Stimulated activated naive B cell treated with anti-CD40 and anti-IgM and Interleukin-4, amounts not matched to agents 10 μg/mL and 1 μg/mL and 100 μg/mL, for 72 hours (primary cell): ENCODE results near the gene CACNA1S.

Experiments used
- ATAC-seq, 2 donors: fragments of 150-1000 bp; cut with Tn5 transposase; replicated peaks; 2 replicates each; pipeline ENCODE4 v1.10.0; 2021; ENCODE audit warnings: moderate library complexity in 1 of 2
- DNase-seq: peaks from one replicate; pipeline ENCODE4 v3.0.0; 2021
- H3K27ac Mint-ChIP-seq: one replicate; pipeline ENCODE4 v1.8.0; 2022; ENCODE audit warnings: mild to moderate bottlenecking, mixed read lengths
- H3K27me3 Mint-ChIP-seq, 2 donors: one replicate each; pipeline ENCODE4 v1.8.0; 2022; ENCODE audit warnings: mixed read lengths in 2 of 2
- H3K36me3 Mint-ChIP-seq, 2 donors: one replicate each; pipeline ENCODE4 v1.8.0; 2022; ENCODE audit warnings: mixed read lengths in 2 of 2, mild to moderate bottlenecking in 1 of 2
- H3K4me1 Mint-ChIP-seq, 2 donors: one replicate each; pipeline ENCODE4 v1.8.0; 2022; ENCODE audit warnings: mixed read lengths in 2 of 2, mild to moderate bottlenecking in 1 of 2
- H3K4me3 Mint-ChIP-seq, 2 donors: one replicate each; pipeline ENCODE4 v1.8.0; 2022; ENCODE audit warnings: mild to moderate bottlenecking in 2 of 2, mixed read lengths in 2 of 2, moderate library complexity in 1 of 2
- H3K9me3 Mint-ChIP-seq, 2 donors: one replicate each; pipeline ENCODE4 v1.8.0; 2022; ENCODE audit warnings: mixed read lengths in 2 of 2, mild to moderate bottlenecking in 1 of 2

Gene CACNA1S

DNA sequence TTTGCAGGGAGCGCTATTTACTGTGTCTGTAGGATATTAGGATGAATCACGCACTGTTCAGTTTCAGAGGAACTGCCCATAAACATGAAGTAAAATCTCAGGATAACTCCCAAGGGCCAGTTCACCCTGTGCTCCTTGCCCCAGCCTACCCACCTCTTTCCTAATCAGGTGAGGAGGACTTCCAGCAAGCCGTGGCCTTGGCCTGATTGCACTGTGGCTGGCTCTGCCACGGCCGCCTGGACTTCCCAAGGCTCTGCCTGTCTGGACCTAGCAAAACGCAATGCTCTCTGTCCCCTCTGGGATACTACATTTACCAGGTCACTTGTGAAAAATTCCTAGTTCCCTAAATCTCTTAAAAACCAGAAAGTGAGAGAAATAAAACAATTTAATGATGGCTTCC, 22.2 kb upstream of the CACNA1S start:
- H3K36me3 Mint-ChIP-seq, result peaks cover 20 to 43% of the 10 kb centered on the region in 2 donors

DNA sequence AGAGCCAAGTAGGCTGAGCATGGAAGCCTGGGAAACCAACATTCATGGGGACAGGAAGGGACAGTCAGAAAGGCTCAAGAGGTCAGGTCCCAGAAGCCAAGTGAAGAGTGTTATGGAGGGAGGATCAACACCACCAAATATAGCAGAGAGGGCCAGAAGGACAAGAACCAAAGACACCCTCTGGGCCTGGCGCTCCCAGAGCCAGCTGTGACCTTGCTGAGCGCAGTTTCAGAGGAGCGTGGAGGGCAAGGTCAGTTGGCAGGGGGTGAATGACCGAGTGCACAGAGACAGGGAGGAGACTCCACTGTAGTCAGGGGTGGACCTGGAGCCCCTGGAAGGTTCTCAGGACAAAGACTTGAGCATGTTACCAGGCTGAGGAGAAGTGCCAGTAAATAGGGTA, 19.2 kb upstream of the CACNA1S start:
- peaks cover 14 to 36% of the 10 kb centered on the region in 2 donors for H3K36me3 Mint-ChIP-seq
- no peaks in the 10 kb centered on the region for H3K4me1 Mint-ChIP-seq
- no peak overlapping the region for H3K4me3 Mint-ChIP-seq
- H3K9me3 Mint-ChIP-seq, result peaks cover 1 to 8% of the 10 kb centered on the region in 2 donors
- H3K27ac Mint-ChIP-seq, result no peak overlapping the region
- DNase-seq (no peak), ATAC-seq (no peak)
- no peaks in the 10 kb centered on the region for H3K27me3 Mint-ChIP-seq

More for the DNA sequence above, 22.2 kb upstream of the CACNA1S start:
- Mint-ChIP-seq H3K27me3 (no peaks in the 10 kb centered on the region), H3K27ac (no peak overlapping the region), H3K4me1 (no peaks in the 10 kb centered on the region), H3K9me3 (peaks cover 1 to 8% of the 10 kb centered on the region in 2 donors), H3K4me3 (no peak overlapping the region)
- ATAC-seq (no peak), DNase-seq (no peak)

DNA sequence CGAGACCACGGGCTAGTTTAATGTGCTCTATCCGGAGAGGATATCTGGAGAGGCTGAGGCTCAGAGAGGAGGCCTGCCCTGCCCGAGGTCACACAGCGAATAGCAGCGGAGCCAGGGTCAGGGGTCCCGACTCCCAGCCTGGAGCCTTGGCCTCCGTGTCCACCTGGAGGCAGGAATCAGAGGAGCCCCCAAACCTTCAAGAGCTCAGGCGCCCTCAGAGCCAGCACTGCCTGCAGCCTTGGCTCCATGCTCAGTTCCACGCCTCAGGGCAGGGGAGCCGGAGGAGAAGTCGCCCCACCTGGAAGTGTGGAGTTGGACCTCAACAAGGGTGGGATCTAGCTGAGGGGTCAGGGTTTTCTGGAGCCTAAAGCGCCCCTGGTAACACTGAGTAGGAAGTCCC, 16.7 kb upstream of the CACNA1S start:
- Mint-ChIP-seq H3K27ac (no peak overlapping the region), H3K36me3 (peaks cover 7 to 17% of the 10 kb centered on the region in 2 donors), H3K27me3 (peaks cover 3 to 8% of the 10 kb centered on the region in 2 donors), H3K4me1 (no peaks in the 10 kb centered on the region), H3K9me3 (peaks cover 1 to 8% of the 10 kb centered on the region in 2 donors), H3K4me3 (no peak overlapping the region)
- no peak for DNase-seq
- no peak for ATAC-seq

DNA sequence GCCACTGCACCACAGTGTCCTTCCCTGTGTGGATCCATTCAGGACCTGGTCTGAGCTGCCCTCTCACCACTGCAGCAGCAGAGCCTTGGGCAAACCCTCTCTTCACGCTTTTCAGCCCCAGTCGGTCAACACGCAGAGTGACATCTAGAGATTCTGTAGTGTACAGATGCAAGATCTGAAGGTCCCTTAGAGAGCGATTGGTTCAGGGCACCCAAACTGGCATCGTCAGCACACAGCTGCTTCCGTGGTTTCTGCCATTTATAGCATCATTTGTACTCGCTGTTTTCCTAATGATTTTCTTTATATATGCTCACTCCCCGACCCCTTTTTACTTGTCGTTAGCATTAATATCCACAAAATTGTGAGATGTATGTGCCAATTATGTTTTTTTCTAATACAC, 16.2 kb upstream of the CACNA1S start:
- H3K27ac Mint-ChIP-seq, result no peak overlapping the region
- peaks cover 1 to 8% of the 10 kb centered on the region in 2 donors for H3K9me3 Mint-ChIP-seq
- ATAC-seq, result no peak
- H3K4me3 Mint-ChIP-seq, result no peak overlapping the region
- no peak for DNase-seq
- H3K36me3 Mint-ChIP-seq, result peaks cover 6 to 14% of the 10 kb centered on the region in 2 donors
- peaks cover 3 to 8% of the 10 kb centered on the region in 2 donors for H3K27me3 Mint-ChIP-seq
- no peaks in the 10 kb centered on the region for H3K4me1 Mint-ChIP-seq

DNA sequence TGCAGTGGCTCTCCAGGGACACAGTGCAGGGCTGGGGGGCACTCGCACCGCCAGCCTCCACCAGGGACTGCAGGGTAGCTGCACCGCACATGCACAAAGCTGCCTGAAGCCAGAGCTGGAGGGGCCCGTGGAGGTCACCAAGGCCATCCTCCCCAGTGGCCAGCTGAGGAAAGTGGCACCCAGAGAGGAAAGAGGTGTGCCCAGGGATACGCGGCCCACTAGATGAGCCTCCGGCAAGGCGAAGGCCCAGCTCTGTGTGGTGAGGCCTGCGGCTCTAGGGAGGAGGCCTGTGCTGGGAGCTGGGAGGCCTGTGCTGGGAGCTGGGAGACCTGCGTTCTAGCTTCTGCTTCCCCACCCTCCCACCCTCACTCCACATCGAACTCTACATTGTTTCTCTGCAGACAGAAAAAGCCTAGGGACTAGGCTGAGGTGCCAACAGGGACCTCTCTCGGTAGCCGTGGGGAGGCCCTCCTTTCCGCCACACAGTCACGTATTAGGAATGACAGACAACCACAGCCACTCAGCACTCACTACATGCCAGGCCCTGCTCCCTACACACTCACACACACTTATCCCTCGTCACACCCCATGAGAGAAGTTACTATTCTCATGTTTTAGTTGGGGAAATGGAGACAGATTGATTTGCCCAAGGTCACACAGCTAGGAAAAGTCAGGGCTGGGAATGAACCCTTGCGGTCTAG, 15.7 kb upstream of the CACNA1S start:
- H3K4me3 Mint-ChIP-seq, result no peak overlapping the region
- peaks cover 6 to 9% of the 10 kb centered on the region in 2 donors for H3K36me3 Mint-ChIP-seq
- H3K27me3 Mint-ChIP-seq, result peaks cover 3 to 8% of the 10 kb centered on the region in 2 donors
- H3K9me3 Mint-ChIP-seq, result peaks cover 1 to 8% of the 10 kb centered on the region in 2 donors
- ATAC-seq (no peak), DNase-seq (no peak)
- H3K4me1 Mint-ChIP-seq, result no peaks in the 10 kb centered on the region
- H3K27ac Mint-ChIP-seq, result no peak overlapping the region

DNA sequence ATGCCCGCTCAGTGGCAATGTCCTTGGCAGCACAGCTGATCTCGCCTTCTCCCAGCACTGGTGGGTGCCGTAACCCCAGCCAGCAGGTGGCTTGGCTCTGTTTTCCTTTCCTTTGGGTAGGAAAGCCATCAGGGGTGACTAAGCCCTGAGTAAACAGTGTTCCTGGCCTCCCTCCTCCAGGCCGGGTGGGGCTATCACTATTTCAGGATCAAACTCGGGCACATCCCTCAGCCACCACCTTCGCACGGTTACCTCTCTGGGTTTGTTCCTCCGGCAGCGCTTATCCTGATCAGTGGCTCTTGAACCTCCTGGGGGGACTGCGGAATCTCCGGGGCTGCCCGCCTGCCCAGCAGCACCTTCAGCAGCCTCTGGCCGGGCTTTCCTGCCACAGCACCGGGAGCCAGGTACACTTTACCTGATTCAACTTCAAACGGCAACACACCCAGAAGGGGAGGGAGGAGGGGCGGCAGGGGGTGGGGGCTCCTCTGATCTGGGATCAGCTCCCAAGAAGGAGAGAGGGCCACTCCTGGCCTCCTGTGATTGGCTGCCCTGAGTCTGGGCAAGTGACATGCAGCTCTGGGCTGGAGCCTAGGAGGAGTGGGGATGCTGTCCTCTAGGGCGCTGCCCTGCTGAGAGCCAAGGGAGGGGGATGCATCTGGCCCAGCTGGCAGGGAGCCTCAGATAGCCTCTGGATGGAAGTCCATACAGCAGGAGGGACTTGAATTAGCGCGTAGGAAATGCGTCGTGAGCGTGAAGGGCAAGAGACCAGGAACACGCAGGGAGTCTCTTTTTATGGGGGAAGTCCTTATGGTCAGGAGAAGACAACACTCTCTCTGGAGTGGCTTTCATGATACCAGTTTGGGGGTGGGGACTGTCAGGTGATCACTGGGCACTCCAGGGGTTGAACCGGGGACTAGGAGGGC, 14.9 kb upstream of the CACNA1S start, which contains the start of gene ASCL5:
Gene ASCL5, minus strand, starts transcription at position 353 of the 923 bp plus-strand sequence. CDS start 11,812 bp downstream, outside the sequence.
- Mint-ChIP-seq H3K36me3 (peaks cover 2 to 5% of the 10 kb centered on the region in 2 donors), H3K4me3 (no peak within 1 kb of the TSS), H3K27me3 (peaks cover 3 to 8% of the 10 kb centered on the region in 2 donors), H3K4me1 (no peaks in the 10 kb centered on the region), H3K27ac (no peak within 1 kb of the TSS), H3K9me3 (peaks cover 1 to 8% of the 10 kb centered on the region in 2 donors)
- no peak for DNase-seq
- ATAC-seq, result no peak

DNA sequence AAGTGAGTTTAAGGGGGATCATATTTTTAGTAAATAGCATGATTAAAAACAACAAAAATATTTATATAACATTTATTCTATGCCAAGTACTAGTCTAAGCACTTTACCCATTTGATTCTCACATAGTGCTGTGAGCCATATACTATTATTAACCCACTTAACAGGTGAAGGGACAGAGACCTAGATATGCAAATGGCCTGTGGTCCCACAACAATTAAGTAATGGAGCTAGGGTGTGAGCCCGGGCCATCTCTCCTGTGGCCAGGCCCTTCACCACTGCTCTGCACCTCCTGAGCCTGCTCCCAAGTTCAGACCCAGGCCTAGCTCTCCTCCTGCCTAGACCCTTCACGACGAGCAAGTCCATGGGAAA, 14.2 kb upstream of the CACNA1S start:
- peaks cover 3 to 8% of the 10 kb centered on the region in 2 donors for H3K27me3 Mint-ChIP-seq
- no peak overlapping the region for H3K27ac Mint-ChIP-seq

DNA sequence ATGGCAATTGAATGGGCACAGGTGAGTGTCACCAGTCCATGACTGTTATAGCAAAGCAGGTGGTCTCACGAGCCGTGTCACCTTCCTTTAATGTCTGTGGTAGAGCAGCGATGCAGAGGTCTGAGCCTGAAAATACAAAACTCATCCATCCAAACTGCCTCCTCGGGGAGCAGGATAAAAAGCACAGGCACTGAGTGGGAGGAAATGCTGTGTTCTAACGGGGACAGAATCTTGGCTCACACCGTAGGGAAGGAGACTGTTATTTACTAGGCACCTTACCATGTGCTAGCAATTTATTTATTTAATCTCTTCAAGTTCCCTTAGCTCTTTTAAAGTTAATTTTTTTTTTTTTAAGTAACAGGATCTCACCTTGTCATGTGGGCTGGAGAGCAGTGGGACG, 13.6 kb upstream of the CACNA1S start:
- DNase-seq, result no peak
- Mint-ChIP-seq H3K9me3 (peaks cover 1 to 3% of the 10 kb centered on the region in 2 donors), H3K27ac (no peak overlapping the region), H3K4me1 (no peaks in the 10 kb centered on the region), H3K36me3 (no peaks in the 10 kb centered on the region), H3K27me3 (peaks cover 3 to 8% of the 10 kb centered on the region in 2 donors), H3K4me3 (no peak overlapping the region)
- no peak for ATAC-seq

More for the DNA sequence above, 14.2 kb upstream of the CACNA1S start:
- Mint-ChIP-seq H3K4me3 (no peak overlapping the region), H3K9me3 (peaks cover 1 to 3% of the 10 kb centered on the region in 2 donors), H3K4me1 (no peaks in the 10 kb centered on the region), H3K36me3 (no peaks in the 10 kb centered on the region)
- ATAC-seq (no peak), DNase-seq (no peak)

DNA sequence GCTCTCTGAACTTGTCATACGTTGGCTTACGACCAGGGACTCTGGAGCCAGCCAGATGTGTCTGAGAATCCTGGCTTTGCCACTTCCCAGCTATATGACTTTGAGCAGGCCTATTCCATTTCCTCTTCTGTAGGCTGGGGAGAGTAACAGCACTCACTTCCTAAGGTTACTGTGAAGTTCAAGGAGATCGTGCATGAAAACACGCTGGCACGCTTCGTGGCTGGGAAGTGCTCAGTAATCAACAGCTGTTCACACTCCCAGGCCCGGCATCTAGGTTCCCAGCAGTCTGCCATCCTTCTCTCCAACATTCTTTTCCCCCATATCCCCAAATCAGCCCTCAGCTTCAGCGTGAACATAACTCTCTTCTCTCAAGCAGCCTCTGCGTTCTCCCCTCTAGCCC, 12.8 kb upstream of the CACNA1S start:
- peaks cover 0 to under 1% of the 10 kb centered on the region in 2 donors for H3K9me3 Mint-ChIP-seq
- H3K36me3 Mint-ChIP-seq, result no peaks in the 10 kb centered on the region
- H3K4me3 Mint-ChIP-seq, result no peak overlapping the region
- peaks cover 0 to 4% of the 10 kb centered on the region in 2 donors for H3K4me1 Mint-ChIP-seq
- peaks cover 3 to 8% of the 10 kb centered on the region in 2 donors for H3K27me3 Mint-ChIP-seq
- DNase-seq, result no peak
- no peak for ATAC-seq
- H3K27ac Mint-ChIP-seq, result no peak overlapping the region

DNA sequence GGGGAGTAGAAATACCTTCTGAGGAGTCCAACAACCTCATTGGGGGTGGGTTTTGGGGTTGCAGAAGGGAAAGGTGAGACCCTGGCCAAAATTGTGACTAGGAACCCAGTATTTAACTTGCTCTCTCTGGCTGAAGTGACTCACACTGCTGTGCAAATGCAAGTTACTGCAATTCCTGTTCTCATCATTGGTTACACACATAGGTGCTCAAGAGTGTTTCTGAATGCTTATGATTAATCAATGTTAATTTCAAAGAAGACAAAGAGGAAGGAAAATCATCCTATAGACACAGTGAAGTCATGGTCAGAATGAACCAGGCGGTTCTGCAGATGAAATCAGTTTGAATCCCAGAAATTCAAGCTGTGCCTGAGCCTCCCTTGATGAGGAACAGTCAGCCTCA, 11.6 kb upstream of the CACNA1S start:
- Mint-ChIP-seq H3K4me3 (no peak overlapping the region), H3K36me3 (no peaks in the 10 kb centered on the region), H3K4me1 (peaks cover 2 to 9% of the 10 kb centered on the region in 2 donors), H3K9me3 (no peaks in the 10 kb centered on the region), H3K27ac (no peak overlapping the region), H3K27me3 (peaks cover 3 to 8% of the 10 kb centered on the region in 2 donors)
- ATAC-seq, result no peak
- no peak for DNase-seq

DNA sequence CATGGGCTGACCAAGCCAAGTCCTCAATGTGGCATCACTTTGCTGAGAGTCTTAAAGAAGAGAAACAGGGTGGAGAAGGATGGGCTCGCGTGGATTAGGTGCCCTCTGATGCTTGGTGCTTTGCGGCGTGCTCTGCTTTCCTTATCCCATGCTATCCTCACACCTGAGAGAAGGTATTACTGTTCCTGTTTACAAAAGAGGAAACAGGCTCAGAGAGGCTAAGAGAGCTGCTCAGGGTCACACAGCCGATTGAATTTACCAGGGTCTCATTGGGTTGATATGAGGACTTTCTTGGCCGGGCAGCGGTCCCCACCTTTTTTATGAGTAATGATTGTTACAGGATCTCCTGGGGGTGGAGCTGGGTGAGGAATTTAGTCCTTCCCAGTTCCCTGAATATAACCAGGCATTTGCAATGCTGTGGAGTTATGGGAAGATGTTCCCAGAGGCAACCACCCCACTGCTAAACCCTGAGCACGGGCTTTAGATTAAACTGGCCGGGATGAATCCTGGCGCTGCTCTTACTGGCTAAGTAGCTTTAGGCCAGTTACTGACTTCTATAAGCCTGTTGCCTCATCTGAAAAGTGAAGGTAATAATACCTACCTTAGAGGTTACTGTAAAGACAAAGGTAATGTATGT, 10.2 kb upstream of the CACNA1S start:
- Mint-ChIP-seq H3K27ac (no peak overlapping the region), H3K4me3 (no peak overlapping the region), H3K36me3 (no peaks in the 10 kb centered on the region), H3K9me3 (no peaks in the 10 kb centered on the region), H3K4me1 (peaks cover 2 to 9% of the 10 kb centered on the region in 2 donors), H3K27me3 (peaks cover 6 to 8% of the 10 kb centered on the region in 2 donors)
- no peak for ATAC-seq
- no peak for DNase-seq

DNA sequence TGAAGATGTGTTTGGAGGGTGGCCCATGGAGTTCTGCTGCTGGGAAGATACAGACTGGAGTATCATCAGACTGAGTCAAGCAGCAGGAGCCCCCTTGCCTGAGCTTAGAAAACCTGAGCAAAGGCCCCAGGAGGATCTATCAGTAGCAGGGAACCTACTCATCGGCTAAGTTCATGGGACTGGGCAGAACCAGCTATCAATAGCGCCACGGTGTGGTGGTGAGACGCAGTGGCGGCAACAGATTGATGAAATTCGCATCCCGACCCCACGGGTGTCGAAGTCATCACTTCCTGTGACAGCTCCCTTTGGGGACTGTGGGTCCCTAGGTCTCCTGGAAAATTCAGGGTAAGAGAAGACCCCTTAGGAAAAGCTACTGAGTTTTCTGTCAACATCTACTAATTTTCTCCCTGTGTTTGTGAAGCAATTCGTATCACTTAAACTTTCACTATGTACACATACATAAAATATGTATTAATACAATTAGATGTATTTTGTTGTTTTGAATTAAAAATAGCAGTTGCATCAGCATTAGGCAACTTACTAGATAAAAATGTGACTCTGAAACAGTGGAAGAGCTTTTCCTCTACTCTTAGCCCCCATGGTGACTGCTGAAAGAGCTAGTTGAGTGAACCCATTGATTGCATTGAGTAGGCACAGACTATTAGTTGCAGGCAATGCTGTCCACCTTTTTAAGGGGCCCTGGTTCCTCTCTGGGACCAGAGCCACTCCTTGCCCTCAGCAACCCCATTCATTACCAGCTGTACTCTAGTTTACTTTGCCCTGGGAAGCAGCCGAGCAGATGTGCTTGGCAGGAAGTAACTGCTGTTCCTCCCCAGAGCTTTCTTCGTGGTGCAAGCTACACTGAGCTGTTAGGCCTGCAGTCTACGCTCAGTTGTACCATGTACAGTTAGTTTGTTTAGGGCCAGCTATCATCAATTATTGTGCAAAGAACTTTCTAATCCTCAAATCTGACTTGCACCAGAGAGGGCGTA, 7.3 kb upstream of the CACNA1S start:
- DNase-seq, result peak; percentile 9
- peaks cover 18 to 23% of the 10 kb centered on the region in 2 donors for H3K27me3 Mint-ChIP-seq
- no peak overlapping the region for H3K27ac Mint-ChIP-seq
- no peaks in the 10 kb centered on the region for H3K9me3 Mint-ChIP-seq
- no peak overlapping the region for H3K4me3 Mint-ChIP-seq
- H3K4me1 Mint-ChIP-seq, result peaks cover 3 to 13% of the 10 kb centered on the region in 2 donors
- peak; percentile 38 to 49 for ATAC-seq
- no peaks in the 10 kb centered on the region for H3K36me3 Mint-ChIP-seq

DNA sequence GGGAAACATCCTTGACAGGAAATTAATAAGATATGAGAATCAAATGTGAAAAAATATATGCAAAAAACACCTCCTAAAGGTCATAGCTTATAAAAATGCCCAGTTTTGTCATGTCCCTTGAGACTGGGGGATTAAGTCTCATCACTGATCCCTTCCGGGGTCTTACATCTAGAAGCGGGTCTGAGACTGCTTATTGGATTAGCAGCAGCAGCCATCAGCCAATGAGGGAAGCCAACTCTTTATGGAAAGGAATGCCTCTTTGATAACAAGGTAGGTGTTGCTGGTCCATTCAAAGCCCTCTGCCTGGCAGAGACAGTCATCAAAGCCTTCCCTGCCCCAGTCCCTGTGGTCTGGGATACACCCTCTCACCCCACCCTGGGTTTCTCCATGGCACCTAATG, 3.9 kb upstream of the CACNA1S start:
- Mint-ChIP-seq H3K36me3 (no peaks in the 10 kb centered on the region), H3K27ac (no peak overlapping the region), H3K4me3 (no peak overlapping the region), H3K4me1 (peaks cover 5 to 19% of the 10 kb centered on the region in 2 donors), H3K27me3 (peaks cover 32 to 48% of the 10 kb centered on the region in 2 donors), H3K9me3 (no peaks in the 10 kb centered on the region)
- DNase-seq (no peak), ATAC-seq (no peak)
